B cell (primary cell): ENCODE measurements around the gene GSDME. TPM values are rescaled to one million over a fixed set of nuclear protein-coding genes. Genes with fewer than 3 reads are reported as not detected.

Experiments
- ATAC-seq: fragments of 200-7000 bp; cut with Tn5 transposase; one replicate; pipeline ENCODE4 v1.10.0; 2021; ENCODE audit warnings: low read depth, mild to moderate bottlenecking, moderate number of reproducible peaks, moderate library complexity
- CTCF ChIA-PET: fragments of 350-600 bp; sonication (Branson Sonifier 250); formaldehyde crosslinking; loops from one replicate; lab custom pipeline; 2021; ENCODE audit warnings: antibody characterized with exemption, inconsistent platforms; lab: Charles Lee
- POLR2A ChIA-PET: fragments of 350-600 bp; sonication (Branson Sonifier 250); formaldehyde crosslinking; loops from one replicate; lab custom pipeline; 2021; ENCODE audit warnings: antibody characterized with exemption; lab: Charles Lee
- DNase-seq: peaks from one replicate; pipeline ENCODE4 v3.0.0; 2013
- H2AFZ ChIP-seq: 2 replicates; pipeline ENCODE4 v1.6.1; 2012; ENCODE audit warnings: mild to moderate bottlenecking, low read depth, low read length; ENCODE audit not compliant: insufficient read depth, poor library complexity, severe bottlenecking
- H3K27ac ChIP-seq, 2 donors: 1 replicate in 1 of 2; 2 replicates in 1 of 2; pipeline ENCODE4 v1.5.1; 2012 to 2013; ENCODE audit warnings: low read length in 2 of 2, mild to moderate bottlenecking in 2 of 2, moderate library complexity in 1 of 2
- H3K27me3 ChIP-seq, 4 experiments: fragments of 200-600 bp in 1 of 4; sonication (generic) in 1 of 4; replicated peaks in 1 of 4; 1 replicate in 2 of 4; 2 replicates in 2 of 4; pipeline versions ENCODE4 v1.6.1 to v1.7.0; 2013 to 2016; ENCODE audit warnings: low read length in 3 of 4, mild to moderate bottlenecking in 2 of 4, mixed read lengths in 1 of 4, moderate library complexity in 1 of 4; ENCODE audit not compliant: insufficient read depth in 4 of 4, control insufficient read depth in 3 of 4; ENCODE audit errors: control extremely low read depth in 1 of 4
- H3K36me3 ChIP-seq, 2 experiments: replicated peaks in 1 of 2; 1 replicate in 1 of 2; 2 replicates in 1 of 2; pipeline versions ENCODE4 v1.6.1 to v1.7.1; 2013; ENCODE audit warnings: low read length in 1 of 2; ENCODE audit not compliant: insufficient read depth in 2 of 2, control insufficient read depth in 1 of 2; ENCODE audit errors: control extremely low read depth in 1 of 2, extremely low read depth in 1 of 2
- H3K4me1 ChIP-seq, 2 donors: fragments of 200-600 bp in 1 of 2; sonication (generic) in 1 of 2; 1 replicate in 1 of 2; 2 replicates in 1 of 2; pipeline versions ENCODE4 v1.5.1 to v1.6.1; 2013 to 2017; ENCODE audit warnings: low read length in 2 of 2; ENCODE audit not compliant: control insufficient read depth in 2 of 2, insufficient read depth in 2 of 2
- H3K4me2 ChIP-seq: replicated peaks from 2 replicates; pipeline ENCODE3; 2012; ENCODE audit warnings: mild to moderate bottlenecking, low read depth, low read length; ENCODE audit not compliant: poor library complexity, severe bottlenecking
- H3K4me3 ChIP-seq, 5 experiments: fragments of 200-600 bp in 1 of 5; sonication (generic) in 1 of 5; 1 replicate in 3 of 5; 2 replicates in 2 of 5; pipeline versions ENCODE4 v1.5.1 to v1.7.0; 2011 to 2016; ENCODE audit warnings: low read length in 4 of 5, mild to moderate bottlenecking in 4 of 5, low read depth in 2 of 5, control low read depth in 1 of 5, moderate library complexity in 1 of 5; ENCODE audit not compliant: insufficient read depth in 1 of 5; ENCODE audit errors: control extremely low read depth in 1 of 5, extremely low read depth in 1 of 5
- H3K79me2 ChIP-seq: fragments of 200-600 bp; sonication (generic); one replicate; pipeline ENCODE4 v1.6.0; 2016; ENCODE audit warnings: low read length; ENCODE audit not compliant: control insufficient read depth, insufficient read depth
- H3K9ac ChIP-seq: fragments of 200-600 bp; sonication (generic); 2 replicates; pipeline ENCODE4 v1.6.1; 2017; ENCODE audit warnings: mild to moderate bottlenecking, low read length, moderate library complexity
- H3K9me3 ChIP-seq, 3 donors: one replicate each; pipeline versions ENCODE4 v1.6.1 to v1.7.1; 2013; ENCODE audit warnings: low read length in 2 of 3; ENCODE audit not compliant: control insufficient read depth in 2 of 3, insufficient read depth in 1 of 3; ENCODE audit errors: control extremely low read depth in 1 of 3
- H4K20me1 ChIP-seq: 2 replicates; pipeline ENCODE4 v1.6.0; 2012; ENCODE audit warnings: mild to moderate bottlenecking, low read length; ENCODE audit not compliant: insufficient read depth, control insufficient read depth, poor library complexity, severe bottlenecking
- H3K27ac Mint-ChIP-seq: one replicate; pipeline ENCODE4 v1.8.0; 2021; ENCODE audit warnings: mixed read lengths
- H3K27me3 Mint-ChIP-seq: one replicate; pipeline ENCODE4 v1.8.0; 2021; ENCODE audit warnings: mixed read lengths
- H3K4me1 Mint-ChIP-seq: one replicate; pipeline ENCODE4 v1.8.0; 2021; ENCODE audit warnings: mixed read lengths
- H3K4me3 Mint-ChIP-seq: one replicate; pipeline ENCODE4 v1.8.0; 2021; ENCODE audit warnings: mixed read lengths
- H3K9me3 Mint-ChIP-seq: one replicate; pipeline ENCODE4 v1.8.0; 2022; ENCODE audit warnings: mixed read lengths; ENCODE audit not compliant: insufficient read depth
- EZH2 ChIP-seq: IDR thresholded peaks from 2 replicates; pipeline ENCODE4 v1.6.1; 2012; ENCODE audit warnings: borderline replicate concordance, low read depth, mild to moderate bottlenecking, moderate library complexity, low read length; ENCODE audit not compliant: insufficient read depth, poor library complexity, severe bottlenecking
- WGBS: methylation state at CpG from one replicate; pipeline ENCODE4 v1.1.5; 2013; ENCODE audit warnings: missing lambda C conversion rate; ENCODE audit not compliant: insufficient coverage; 5-methylcytosine and 5-hydroxymethylcytosine counted together
- intact Hi-C: fragments of 100-400 bp; cut with micrococcal nuclease; formaldehyde crosslinking; loops from one replicate; pipeline ENCODE4 v1.10.0; 2022
- polyA plus RNA-seq: library from polyadenylated mRNA; depleted of rRNA; stranded (reverse); fragments of >200 nt; gene quantifications from 2 replicates; pipeline ENCODE4 v1.2.3, GENCODE V29; 2012
- total RNA-seq, 2 donors: library from RNA; stranded (reverse); fragments of 120-200 nt in 1 of 2; gene quantifications; 1 replicate in 1 of 2; 2 replicates in 1 of 2; pipeline versions ENCODE4 v1.2.3 to v1.2.4, GENCODE V29; 2013 to 2022
- TF ChIP-seq, protein P1 (sequence below): fragments of 200-600 bp; IDR thresholded peaks from one replicate; pipeline ENCODE4 v1.8.0; 2022; ENCODE audit warnings: antibody characterized with exemption, mild to moderate bottlenecking

Gene GSDME
- total and polyA plus RNA-seq, 2 donors (not counting 1 experiment from before 2014, with no cell fraction given) = 7.0 to 11.9 TPM

DNA sequence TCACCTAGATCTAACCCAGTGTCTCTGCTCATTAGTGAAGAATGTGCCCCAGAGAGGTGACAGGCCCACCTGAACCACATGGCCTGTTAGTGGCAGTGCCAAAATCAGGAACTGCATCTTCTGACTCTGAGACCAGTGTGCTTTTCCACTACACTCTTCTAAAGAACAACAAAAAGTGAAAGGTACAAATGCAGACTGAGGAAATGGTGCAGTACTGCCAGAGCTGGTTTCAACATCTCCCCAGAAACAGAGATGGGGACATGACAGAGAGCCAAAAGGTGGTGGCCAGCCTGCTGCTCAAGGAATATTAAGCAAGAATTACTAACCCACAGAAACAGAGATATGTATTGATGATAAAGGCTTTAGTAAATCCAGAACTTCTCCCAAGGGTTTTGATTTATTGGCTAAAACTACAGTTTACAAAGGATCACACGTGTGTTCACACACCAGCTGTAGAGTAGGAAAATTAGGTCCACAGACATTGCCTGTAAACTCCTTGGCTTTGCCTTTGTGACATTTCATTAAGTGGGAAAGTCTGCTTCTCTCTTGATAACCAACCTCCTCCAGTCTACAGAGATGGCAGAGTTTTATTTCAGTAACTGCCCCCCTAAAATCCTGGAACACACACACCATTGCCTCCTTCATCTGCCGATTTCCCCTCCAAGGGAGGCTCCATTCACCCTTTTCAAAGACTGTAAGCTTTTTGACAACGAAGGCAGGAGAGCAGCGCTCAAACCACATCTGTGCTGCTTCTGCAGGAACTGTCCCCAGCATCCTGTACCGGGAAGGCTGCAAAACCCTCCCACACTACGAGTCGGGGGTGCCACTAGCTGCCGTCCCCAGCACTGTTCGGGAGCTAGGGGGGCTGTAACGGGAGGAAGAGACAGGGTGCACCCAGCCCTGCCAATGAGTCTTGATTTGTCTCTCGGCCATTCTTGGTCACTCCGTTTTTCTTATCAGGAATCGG is 29.8 kb downstream of the GSDME start:
- peak overlapping the region; percentile 42 for H3K27ac Mint-ChIP-seq
- H3K36me3 ChIP-seq = no peaks in the 10 kb centered on the region
- H3K9me3 ChIP-seq = peaks cover 0 to 13% (median 0%) of the 10 kb centered on the region in 3 donors
- no peak overlapping the region for H3K9ac ChIP-seq
- H3K4me3 Mint-ChIP-seq = no peak overlapping the region
- peaks cover 3% of the 10 kb centered on the region for H3K9me3 Mint-ChIP-seq
- H3K27me3 ChIP-seq = no peaks in the 10 kb centered on the region
- H3K27me3 Mint-ChIP-seq = peaks cover 7% of the 10 kb centered on the region
- ChIA-PET CTCF (interaction anchor here (0.7 to 1.9 kb wide), 2 partner anchors 12 to 29 kb away, joined by 3 to 8 read pairs; no protein-coding TSS in a partner anchor), POLR2A (no interaction called here)
- DNase-seq (peak; percentile 44), ATAC-seq (peak; percentile 68)
- H3K4me1 ChIP-seq = peaks cover 9 to 17% of the 10 kb centered on the region in 2 donors
- intact Hi-C loops = loop anchor here (10.0 kb wide), 1 partner anchor 367 kb away; no protein-coding TSS in a partner anchor
- H3K79me2 ChIP-seq = no peaks in the 10 kb centered on the region
- TF ChIP-seq, protein P1, sequence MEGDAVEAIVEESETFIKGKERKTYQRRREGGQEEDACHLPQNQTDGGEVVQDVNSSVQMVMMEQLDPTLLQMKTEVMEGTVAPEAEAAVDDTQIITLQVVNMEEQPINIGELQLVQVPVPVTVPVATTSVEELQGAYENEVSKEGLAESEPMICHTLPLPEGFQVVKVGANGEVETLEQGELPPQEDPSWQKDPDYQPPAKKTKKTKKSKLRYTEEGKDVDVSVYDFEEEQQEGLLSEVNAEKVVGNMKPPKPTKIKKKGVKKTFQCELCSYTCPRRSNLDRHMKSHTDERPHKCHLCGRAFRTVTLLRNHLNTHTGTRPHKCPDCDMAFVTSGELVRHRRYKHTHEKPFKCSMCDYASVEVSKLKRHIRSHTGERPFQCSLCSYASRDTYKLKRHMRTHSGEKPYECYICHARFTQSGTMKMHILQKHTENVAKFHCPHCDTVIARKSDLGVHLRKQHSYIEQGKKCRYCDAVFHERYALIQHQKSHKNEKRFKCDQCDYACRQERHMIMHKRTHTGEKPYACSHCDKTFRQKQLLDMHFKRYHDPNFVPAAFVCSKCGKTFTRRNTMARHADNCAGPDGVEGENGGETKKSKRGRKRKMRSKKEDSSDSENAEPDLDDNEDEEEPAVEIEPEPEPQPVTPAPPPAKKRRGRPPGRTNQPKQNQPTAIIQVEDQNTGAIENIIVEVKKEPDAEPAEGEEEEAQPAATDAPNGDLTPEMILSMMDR = no peak
- no peak for TF ChIP-seq EZH2
- H3K4me2 ChIP-seq = no peak overlapping the region
- H3K27ac ChIP-seq = no peak overlapping the region
- WGBS = 72% methylated on average over 8 of the region's 13 CpGs
- H4K20me1 ChIP-seq = no peaks in the 10 kb centered on the region
- H3K4me3 ChIP-seq = no peak overlapping the region
- no peak overlapping the region for H2AFZ ChIP-seq
- peaks cover 42% of the 10 kb centered on the region for H3K4me1 Mint-ChIP-seq
